DND-41 (cell line): ENCODE measurements around the gene ERVK3-1.

Source experiments
- EZH2 ChIP-seq: IDR thresholded peaks from 3 replicates; pipeline ENCODE4 v1.6.1; 2012; ENCODE audit warnings: borderline replicate concordance, low read depth, mild to moderate bottlenecking, moderate library complexity, low read length, inconsistent platforms; ENCODE audit not compliant: severe bottlenecking
- TF ChIP-seq, protein P1 (sequence below): IDR thresholded peaks from 2 replicates; pipeline ENCODE4 v1.5.1; 2012; ENCODE audit warnings: borderline replicate concordance, low read length, moderate library complexity, mild to moderate bottlenecking; ENCODE audit not compliant: poor library complexity, severe bottlenecking; ENCODE audit errors: extremely low read depth

DNA sequence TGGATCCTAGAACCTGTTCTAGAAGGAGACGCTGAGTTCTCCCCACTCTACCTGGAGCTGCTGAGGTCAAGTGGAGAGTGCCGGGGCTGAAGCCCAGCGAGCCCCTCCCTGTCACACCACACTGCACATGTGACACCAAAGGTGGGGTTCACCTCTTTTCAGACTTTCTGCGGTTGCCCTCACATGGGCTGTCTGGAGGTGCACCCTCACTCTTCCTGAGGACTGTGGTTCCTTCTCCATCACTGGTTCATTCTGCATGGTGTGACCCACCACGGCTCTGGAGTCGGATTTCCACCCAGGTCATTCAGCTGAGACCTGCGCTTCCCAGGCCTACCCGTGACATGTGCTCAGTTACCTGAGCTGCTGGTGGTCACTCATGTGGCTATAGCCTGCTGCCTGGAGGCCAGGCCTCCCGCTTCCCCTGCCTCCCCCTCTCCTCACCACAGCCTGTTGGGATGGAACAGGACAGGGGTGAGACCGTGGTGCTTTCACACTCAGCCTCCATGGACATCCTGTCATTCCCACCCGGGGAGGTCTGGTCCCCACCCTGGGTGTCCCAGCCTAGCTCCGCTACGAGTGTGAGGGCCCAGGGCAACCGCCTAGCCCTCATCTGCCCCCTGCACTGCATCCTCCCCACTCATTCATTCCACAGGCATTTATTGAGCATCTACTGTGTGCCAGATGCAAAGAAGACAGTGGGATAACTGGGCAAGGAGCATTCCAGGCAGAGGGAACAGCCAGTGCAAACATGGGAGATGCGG is 48.7 kb downstream of the ERVK3-1 start:
- TF ChIP-seq, protein P1, sequence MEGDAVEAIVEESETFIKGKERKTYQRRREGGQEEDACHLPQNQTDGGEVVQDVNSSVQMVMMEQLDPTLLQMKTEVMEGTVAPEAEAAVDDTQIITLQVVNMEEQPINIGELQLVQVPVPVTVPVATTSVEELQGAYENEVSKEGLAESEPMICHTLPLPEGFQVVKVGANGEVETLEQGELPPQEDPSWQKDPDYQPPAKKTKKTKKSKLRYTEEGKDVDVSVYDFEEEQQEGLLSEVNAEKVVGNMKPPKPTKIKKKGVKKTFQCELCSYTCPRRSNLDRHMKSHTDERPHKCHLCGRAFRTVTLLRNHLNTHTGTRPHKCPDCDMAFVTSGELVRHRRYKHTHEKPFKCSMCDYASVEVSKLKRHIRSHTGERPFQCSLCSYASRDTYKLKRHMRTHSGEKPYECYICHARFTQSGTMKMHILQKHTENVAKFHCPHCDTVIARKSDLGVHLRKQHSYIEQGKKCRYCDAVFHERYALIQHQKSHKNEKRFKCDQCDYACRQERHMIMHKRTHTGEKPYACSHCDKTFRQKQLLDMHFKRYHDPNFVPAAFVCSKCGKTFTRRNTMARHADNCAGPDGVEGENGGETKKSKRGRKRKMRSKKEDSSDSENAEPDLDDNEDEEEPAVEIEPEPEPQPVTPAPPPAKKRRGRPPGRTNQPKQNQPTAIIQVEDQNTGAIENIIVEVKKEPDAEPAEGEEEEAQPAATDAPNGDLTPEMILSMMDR, result no peak
- TF ChIP-seq EZH2, result no peak
